HCT116 (cell line): ENCODE data around the gene CDKAL1. TPM values are rescaled to one million over a fixed set of nuclear protein-coding genes. Genes with fewer than 3 reads are reported as not detected.

Experiments used
- ATAC-seq: fragments of 200-7000 bp; cut with Tn5 transposase; 2 replicates; pipeline ENCODE4 v1.9.1; 2020; ENCODE audit warnings: mild to moderate bottlenecking, moderate library complexity
- BruUV-seq: library from RNA; stranded (reverse); fragments of 400-500 nt; replicated peaks from 2 replicates; lab custom pipeline; 2021; lab: Mats Ljungman, UMichigan
- CTCF ChIA-PET: fragments of 300-600 bp; sonication (Branson Sonifier 250); formaldehyde crosslinking; loops from one replicate; lab custom pipeline; 2021; ENCODE audit warnings: antibody characterized with exemption; lab: Charles Lee
- POLR2A ChIA-PET: fragments of 300-600, 350-600 bp; sonication (Branson Sonifier 250); formaldehyde crosslinking; loops from one replicate; lab custom pipeline; 2021; ENCODE audit warnings: antibody characterized with exemption; lab: Charles Lee
- RAD21 ChIA-PET, 2 experiments: fragments of 300-600 bp; sonication (Branson Sonifier 250); formaldehyde crosslinking; loops; one replicate each; lab custom pipeline; 2023; ENCODE audit warnings: low total read pairs in 2 of 2; ENCODE audit not compliant: uncharacterized antibody in 2 of 2, unreplicated experiment in 2 of 2, low non-redundant PET in 1 of 2; lab: Charles Lee
- DNase-seq: peaks from one replicate; pipeline ENCODE4 v3.0.0-alpha.2; 2010; ENCODE audit warnings: low read depth, low spot score
- H2AFZ ChIP-seq: fragments of 200-600 bp; shearing (Covaris generic), sonication (generic); 2 replicates; pipeline ENCODE4 v1.6.1; 2017; ENCODE audit warnings: low read depth, mixed run types, mixed read lengths, antibody characterized with exemption, low read length; ENCODE audit not compliant: poor library complexity, severe bottlenecking
- H3K27ac ChIP-seq: 2 replicates; pipeline ENCODE4 v1.5.1; 2012; ENCODE audit warnings: low read depth, low read length
- H3K27me3 ChIP-seq: fragments of 200-600 bp; sonication (generic); 2 replicates; pipeline ENCODE4 v1.6.1; 2016; ENCODE audit warnings: mixed run types, low read length, mixed read lengths; ENCODE audit not compliant: insufficient read depth
- H3K36me3 ChIP-seq, 2 experiments: fragments of 200-500 bp in 1 of 2; fragments of 200-600 bp in 1 of 2; sonication (Bioruptor generic) in 1 of 2; sonication (generic) in 1 of 2; 2 replicates each; pipeline versions ENCODE4 v1.5.1 to v1.6.1; 2014 to 2016; ENCODE audit warnings: low read length in 2 of 2, inconsistent platforms in 1 of 2, mixed read lengths in 1 of 2, mixed run types in 1 of 2; ENCODE audit not compliant: insufficient read depth in 2 of 2, control insufficient read depth in 1 of 2
- H3K4me1 ChIP-seq, 2 experiments: fragments of 200-600 bp in 1 of 2; sonication (generic) in 1 of 2; 2 replicates each; pipeline versions ENCODE4 v1.5.1 to v1.6.1; 2012 to 2017; ENCODE audit warnings: low read length in 2 of 2, inconsistent platforms in 1 of 2, mild to moderate bottlenecking in 1 of 2, mixed read lengths in 1 of 2, mixed run types in 1 of 2, moderate library complexity in 1 of 2; ENCODE audit not compliant: insufficient read depth in 2 of 2, control insufficient read depth in 1 of 2
- H3K4me2 ChIP-seq: fragments of 200-600 bp; sonication (generic); 2 replicates; pipeline ENCODE4 v1.6.1; 2017; ENCODE audit warnings: mixed run types, low read length, mixed read lengths
- H3K4me3 ChIP-seq, 2 experiments: fragments of 200-600 bp in 1 of 2; sonication (generic) in 1 of 2; replicated peaks in 1 of 2; 2 replicates each; pipeline ENCODE4 v1.5.1; 2011 to 2016; ENCODE audit warnings: low read length in 2 of 2, control low read depth in 1 of 2, low read depth in 1 of 2, mild to moderate bottlenecking in 1 of 2, mixed read lengths in 1 of 2, mixed run types in 1 of 2
- H3K79me2 ChIP-seq: fragments of 200-600 bp; sonication (generic); 2 replicates; pipeline ENCODE4 v1.6.1; 2017; ENCODE audit warnings: mild to moderate bottlenecking, mixed run types, low read length, moderate library complexity, mixed read lengths; ENCODE audit not compliant: insufficient read depth
- H3K9ac ChIP-seq: fragments of 200-600 bp; sonication (generic); 2 replicates; pipeline ENCODE4 v1.6.1; 2016; ENCODE audit warnings: low read length, mixed read lengths
- H3K9me2 ChIP-seq: fragments of 200-600 bp; sonication (generic), shearing (Covaris generic); 2 replicates; pipeline ENCODE4 v1.6.1; 2017; ENCODE audit warnings: mixed run types, mild to moderate bottlenecking, moderate library complexity; ENCODE audit not compliant: insufficient read depth
- H3K9me3 ChIP-seq, 2 experiments: fragments of 200-500 bp in 1 of 2; fragments of 200-600 bp in 1 of 2; sonication (Bioruptor generic) in 1 of 2; sonication (generic) in 1 of 2; 2 replicates each; pipeline ENCODE4 v1.6.1; 2014 to 2017; ENCODE audit warnings: low read length in 2 of 2, mixed read lengths in 2 of 2, inconsistent platforms in 1 of 2, low read depth in 1 of 2, mild to moderate bottlenecking in 1 of 2, mixed run types in 1 of 2, moderate library complexity in 1 of 2; ENCODE audit not compliant: control insufficient read depth in 1 of 2, insufficient read depth in 1 of 2
- H4K20me1 ChIP-seq: fragments of 200-600 bp; sonication (generic), shearing (Covaris generic); 2 replicates; pipeline ENCODE4 v1.6.1; 2017; ENCODE audit warnings: mixed run types, mild to moderate bottlenecking, moderate library complexity; ENCODE audit not compliant: insufficient read depth
- EGR1 ChIP-seq: IDR thresholded peaks from 2 replicates; pipeline ENCODE4 v1.6.1; 2012; ENCODE audit warnings: low read depth
- ELF1 ChIP-seq: IDR thresholded peaks from 2 replicates; pipeline ENCODE4 v1.6.1; 2012; ENCODE audit warnings: low read depth, borderline replicate concordance
- SIN3A ChIP-seq: IDR thresholded peaks from 2 replicates; pipeline ENCODE4 v1.6.1; 2012; ENCODE audit warnings: low read depth
- SP1 ChIP-seq: IDR thresholded peaks from 2 replicates; pipeline ENCODE4 v1.6.1; 2012; ENCODE audit warnings: low read depth
- SRF ChIP-seq: IDR thresholded peaks from 2 replicates; pipeline ENCODE4 v1.6.1; 2012; ENCODE audit warnings: low read depth
- TCF7L2 ChIP-seq: IDR thresholded peaks from 2 replicates; pipeline ENCODE4 v1.7.0; 2011; ENCODE audit warnings: borderline replicate concordance, inconsistent platforms; ENCODE audit not compliant: insufficient read depth, insufficient read length; ENCODE audit errors: extremely low read depth
- ZFX ChIP-seq: fragments of 450-650 bp; IDR thresholded peaks from 2 replicates; pipeline ENCODE4 v1.6.1; 2017
- ZNF274 ChIP-seq: fragments of 200-500 bp; sonication (Bioruptor generic); IDR thresholded peaks from 2 replicates; pipeline ENCODE4 v1.6.1; 2014; ENCODE audit warnings: mild to moderate bottlenecking, low read depth, low read length, inconsistent platforms
- intact Hi-C: fragments of 100-400 bp; cut with micrococcal nuclease; formaldehyde crosslinking; loops from 2 replicates; pipeline ENCODE4 v1.10.0; 2022
- total RNA-seq: library from RNA; stranded (reverse); gene quantifications from one replicate; pipeline ENCODE4 v1.2.1, GENCODE V29; 2021; ENCODE audit not compliant: unreplicated experiment
- TF ChIP-seq, protein P1 (sequence below): IDR thresholded peaks from 2 replicates; pipeline ENCODE4 v1.6.1; 2012
- TF ChIP-seq, protein P2 (sequence below): IDR thresholded peaks from 2 replicates; pipeline ENCODE4 v1.6.1; 2012; ENCODE audit warnings: low read depth
- TF ChIP-seq, protein P3 (sequence below), 3 experiments: fragments of 200-600 bp in 1 of 3; sonication (generic) in 1 of 3; IDR thresholded peaks in 2 of 3; conservative IDR thresholded peaks in 1 of 3; 2 replicates each; pipeline ENCODE4 v1.5.1; 2012 to 2017; ENCODE audit warnings: low read depth in 2 of 3, low read length in 2 of 3, antibody characterized with exemption in 1 of 3, borderline replicate concordance in 1 of 3, control low read depth in 1 of 3, mild to moderate bottlenecking in 1 of 3, mixed read lengths in 1 of 3, mixed run types in 1 of 3, moderate library complexity in 1 of 3; ENCODE audit not compliant: insufficient read depth in 1 of 3

Gene CDKAL1
- total RNA-seq, 1 experiment from 2014 or later: 14.9 TPM

DNA sequence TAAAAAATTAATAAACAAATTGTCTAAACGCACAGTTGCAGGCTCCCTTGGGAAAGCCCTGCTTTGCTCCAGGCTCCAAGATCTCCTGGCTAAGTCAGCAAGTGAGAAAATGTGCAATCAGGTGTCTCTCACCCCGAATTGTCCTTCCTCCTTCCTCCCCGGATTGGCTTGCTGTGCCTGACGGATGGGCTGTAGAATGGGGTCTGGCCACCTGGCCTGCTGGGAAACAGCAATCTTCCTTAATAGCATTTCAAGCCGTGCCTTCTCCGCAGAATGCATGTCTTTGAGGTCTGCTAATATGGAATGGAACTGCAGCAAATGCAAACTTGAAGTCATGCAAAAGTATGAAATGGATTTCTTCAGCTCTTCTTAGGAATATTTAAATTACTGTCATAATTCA is 43.7 kb upstream of the CDKAL1 start:
- no peak for TF ChIP-seq ZFX
- TF ChIP-seq, protein P1, sequence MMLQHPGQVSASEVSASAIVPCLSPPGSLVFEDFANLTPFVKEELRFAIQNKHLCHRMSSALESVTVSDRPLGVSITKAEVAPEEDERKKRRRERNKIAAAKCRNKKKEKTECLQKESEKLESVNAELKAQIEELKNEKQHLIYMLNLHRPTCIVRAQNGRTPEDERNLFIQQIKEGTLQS: no peak
- TF ChIP-seq SP1: no peak
- TF ChIP-seq, protein P2, sequence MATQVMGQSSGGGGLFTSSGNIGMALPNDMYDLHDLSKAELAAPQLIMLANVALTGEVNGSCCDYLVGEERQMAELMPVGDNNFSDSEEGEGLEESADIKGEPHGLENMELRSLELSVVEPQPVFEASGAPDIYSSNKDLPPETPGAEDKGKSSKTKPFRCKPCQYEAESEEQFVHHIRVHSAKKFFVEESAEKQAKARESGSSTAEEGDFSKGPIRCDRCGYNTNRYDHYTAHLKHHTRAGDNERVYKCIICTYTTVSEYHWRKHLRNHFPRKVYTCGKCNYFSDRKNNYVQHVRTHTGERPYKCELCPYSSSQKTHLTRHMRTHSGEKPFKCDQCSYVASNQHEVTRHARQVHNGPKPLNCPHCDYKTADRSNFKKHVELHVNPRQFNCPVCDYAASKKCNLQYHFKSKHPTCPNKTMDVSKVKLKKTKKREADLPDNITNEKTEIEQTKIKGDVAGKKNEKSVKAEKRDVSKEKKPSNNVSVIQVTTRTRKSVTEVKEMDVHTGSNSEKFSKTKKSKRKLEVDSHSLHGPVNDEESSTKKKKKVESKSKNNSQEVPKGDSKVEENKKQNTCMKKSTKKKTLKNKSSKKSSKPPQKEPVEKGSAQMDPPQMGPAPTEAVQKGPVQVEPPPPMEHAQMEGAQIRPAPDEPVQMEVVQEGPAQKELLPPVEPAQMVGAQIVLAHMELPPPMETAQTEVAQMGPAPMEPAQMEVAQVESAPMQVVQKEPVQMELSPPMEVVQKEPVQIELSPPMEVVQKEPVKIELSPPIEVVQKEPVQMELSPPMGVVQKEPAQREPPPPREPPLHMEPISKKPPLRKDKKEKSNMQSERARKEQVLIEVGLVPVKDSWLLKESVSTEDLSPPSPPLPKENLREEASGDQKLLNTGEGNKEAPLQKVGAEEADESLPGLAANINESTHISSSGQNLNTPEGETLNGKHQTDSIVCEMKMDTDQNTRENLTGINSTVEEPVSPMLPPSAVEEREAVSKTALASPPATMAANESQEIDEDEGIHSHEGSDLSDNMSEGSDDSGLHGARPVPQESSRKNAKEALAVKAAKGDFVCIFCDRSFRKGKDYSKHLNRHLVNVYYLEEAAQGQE: no peak
- TF ChIP-seq ELF1: no peak
- TF ChIP-seq SIN3A: no peak
- no peak for TF ChIP-seq EGR1
- TF ChIP-seq ZNF274: no peak
- no peak for TF ChIP-seq SRF
- TF ChIP-seq TCF7L2: no peak
- TF ChIP-seq, protein P3, sequence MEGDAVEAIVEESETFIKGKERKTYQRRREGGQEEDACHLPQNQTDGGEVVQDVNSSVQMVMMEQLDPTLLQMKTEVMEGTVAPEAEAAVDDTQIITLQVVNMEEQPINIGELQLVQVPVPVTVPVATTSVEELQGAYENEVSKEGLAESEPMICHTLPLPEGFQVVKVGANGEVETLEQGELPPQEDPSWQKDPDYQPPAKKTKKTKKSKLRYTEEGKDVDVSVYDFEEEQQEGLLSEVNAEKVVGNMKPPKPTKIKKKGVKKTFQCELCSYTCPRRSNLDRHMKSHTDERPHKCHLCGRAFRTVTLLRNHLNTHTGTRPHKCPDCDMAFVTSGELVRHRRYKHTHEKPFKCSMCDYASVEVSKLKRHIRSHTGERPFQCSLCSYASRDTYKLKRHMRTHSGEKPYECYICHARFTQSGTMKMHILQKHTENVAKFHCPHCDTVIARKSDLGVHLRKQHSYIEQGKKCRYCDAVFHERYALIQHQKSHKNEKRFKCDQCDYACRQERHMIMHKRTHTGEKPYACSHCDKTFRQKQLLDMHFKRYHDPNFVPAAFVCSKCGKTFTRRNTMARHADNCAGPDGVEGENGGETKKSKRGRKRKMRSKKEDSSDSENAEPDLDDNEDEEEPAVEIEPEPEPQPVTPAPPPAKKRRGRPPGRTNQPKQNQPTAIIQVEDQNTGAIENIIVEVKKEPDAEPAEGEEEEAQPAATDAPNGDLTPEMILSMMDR (IDR thresholded peaks at IDR 0.05 in 2 of 3, conservative IDR thresholded peaks at IDR 0.05 in 1 of 3; ENCODE audit: borderline replicate concordance in 1 of 3, insufficient read depth in 1 of 3, low read depth in 2 of 3, low read length in 2 of 3): no peak
- TF ChIP-seq, all 23 proteins: peak for 0
- intact Hi-C loops: no loop called here
- ATAC-seq: no peak
- ChIA-PET POLR2A (no interaction called here), RAD21 (no interaction called here), CTCF (no interaction called here)
- DNase-seq: no peak
- Histone ChIP-seq H3K4me1 (no peaks in the 10 kb centered on the region), H3K9me3 (no peaks in the 10 kb centered on the region), H3K4me2 (no peak overlapping the region), H3K9ac (no peak overlapping the region), H2AFZ (no peak overlapping the region), H3K27ac (no peak overlapping the region), H4K20me1 (peaks cover 10% of the 10 kb centered on the region; the same call in 1 of the 2 replicates), H3K27me3 (no peaks in the 10 kb centered on the region), H3K4me3 (no peak overlapping the region), H3K36me3 (peaks cover 26 to 31% of the 10 kb centered on the region in 2 experiments), H3K9me2 (no peaks in the 10 kb centered on the region), H3K79me2 (no peaks in the 10 kb centered on the region)
- BruUV-seq: no TSS peak
